ENCODE data around the gene HACD3.
A peak's percentile ranks its signal among the peaks of the same experiment; 100 is the strongest.
"Not testable (repeated sequence)": the region's sequence is repeated elsewhere in the genome, so short reads cannot be mapped to it uniquely, and the experiment has no call there.

Gene HACD3

GRCh38 chr15:65599677-65600076 is 69.4 kb downstream of the HACD3 start:
- no peak for DNase-seq (ENCODE audit: low read depth, low spot score)

GRCh38 chr15:65603134-65603533 is 72.9 kb downstream of the HACD3 start:
- DNase-seq (ENCODE audit: low read depth, low spot score): no peak

- no peak for DNase-seq (ENCODE audit: low read depth, low spot score)
These were observed 73.3 kb downstream of the HACD3 start for GRCh38 chr15:65603559-65603958.

GRCh38 chr15:65610871-65611718 is 80.8 kb downstream of the HACD3 start, which contains the start of gene INTS14:
TSS of gene INTS14 (minus strand) at chr15:65611131. CDS start at chr15:65607380, 3,751 bp downstream.
- DNase-seq (ENCODE audit: low read depth, low spot score): peak; percentile 99

GRCh38 chr15:65611888-65612615 is 81.8 kb downstream of the HACD3 start:
- no peak for DNase-seq (ENCODE audit: low read depth, low spot score)

GRCh38 chr15:65612616-65612946 is 82.3 kb downstream of the HACD3 start:
- DNase-seq (ENCODE audit: low read depth, low spot score): no peak

GRCh38 chr15:65612949-65613744 is 82.9 kb downstream of the HACD3 start:
- no peak for DNase-seq (ENCODE audit: low read depth, low spot score)

- DNase-seq (ENCODE audit: low read depth, low spot score): not testable (repeated sequence)
These were observed 85.6 kb downstream of the HACD3 start for GRCh38 chr15:65615887-65616286.

GRCh38 chr15:65618560-65619109 is 88.4 kb downstream of the HACD3 start:
- DNase-seq (ENCODE audit: low read depth, low spot score): no peak

- DNase-seq (ENCODE audit: low read depth, low spot score): no peak
These were observed 89.5 kb downstream of the HACD3 start for GRCh38 chr15:65619626-65620290.

- DNase-seq (ENCODE audit: low read depth, low spot score): no peak
These were observed 90.6 kb downstream of the HACD3 start for GRCh38 chr15:65620833-65621232.

- DNase-seq (ENCODE audit: low read depth, low spot score): no peak
These were observed 91.4 kb downstream of the HACD3 start, which contains the start of gene SLC24A1 for GRCh38 chr15:65621638-65622037. TSS of gene SLC24A1 (plus strand) at chr15:65621938. CDS start at chr15:65624081, 2,143 bp downstream.

GRCh38 chr15:65623103-65623502 is 92.8 kb downstream of the HACD3 start:
- no peak for DNase-seq (ENCODE audit: low read depth, low spot score)

- no peak for DNase-seq (ENCODE audit: low read depth, low spot score)
These were observed 96.6 kb downstream of the HACD3 start for GRCh38 chr15:65626856-65627255.

Data from astrocyte of the hippocampus (primary cell).